H1 (cell line): ENCODE measurements around the gene PRR30. TPM values are rescaled to one million over a fixed set of nuclear protein-coding genes. Genes with fewer than 3 reads are reported as not detected.

Source experiments
- CTCF ChIA-PET: fragments of 300-600 bp; sonication (Branson Sonifier 250); formaldehyde crosslinking; loops from one replicate; lab custom pipeline; 2021; ENCODE audit not compliant: partially characterized antibody; lab: Charles Lee
- POLR2A ChIA-PET: fragments of 300-600 bp; sonication (Branson Sonifier 250); formaldehyde crosslinking; loops from one replicate; lab custom pipeline; 2021; ENCODE audit warnings: inconsistent platforms; ENCODE audit not compliant: partially characterized antibody; lab: Charles Lee
- DNase-seq, 2 experiments: peaks; one replicate each; pipeline versions ENCODE4 v3.0.0 to v3.0.0-alpha.2; 2010 to 2022; ENCODE audit warnings: low spot score in 2 of 2, low read depth in 1 of 2, mixed read lengths in 1 of 2
- FAIRE-seq: peaks from 2 replicates; lab custom pipeline; 2011; peaks lifted over from hg19 to GRCh38; lab: Jason Lieb, UNC
- H2AFZ ChIP-seq: 2 replicates; pipeline ENCODE4 v1.8.1; 2012; ENCODE audit warnings: low read length, inconsistent platforms
- H2AK5ac ChIP-seq: 2 replicates; pipeline ENCODE4 v1.6.1; 2013; ENCODE audit warnings: low read depth, low read length
- H2BK120ac ChIP-seq: replicated peaks from 2 replicates; pipeline ENCODE3; 2013; ENCODE audit warnings: low read depth, low read length, inconsistent platforms
- H2BK12ac ChIP-seq: 2 replicates; pipeline ENCODE4 v1.6.1; 2013; ENCODE audit warnings: low read depth, low read length
- H2BK15ac ChIP-seq: 2 replicates; pipeline ENCODE4 v1.6.1; 2013; ENCODE audit warnings: low read length
- H2BK20ac ChIP-seq: 2 replicates; pipeline ENCODE4 v1.6.1; 2013; ENCODE audit warnings: low read length
- H2BK5ac ChIP-seq: 2 replicates; pipeline ENCODE4 v1.6.1; 2013; ENCODE audit warnings: low read depth, low read length
- H3K14ac ChIP-seq: 2 replicates; pipeline ENCODE4 v1.6.1; 2013; ENCODE audit warnings: inconsistent platforms; ENCODE audit not compliant: insufficient read length
- H3K18ac ChIP-seq: 2 replicates; pipeline ENCODE4 v1.6.1; 2013; ENCODE audit warnings: low read length; ENCODE audit errors: extremely low read depth
- H3K23ac ChIP-seq: 2 replicates; pipeline ENCODE4 v1.6.1; 2013; ENCODE audit warnings: inconsistent platforms; ENCODE audit not compliant: insufficient read length
- H3K23me2 ChIP-seq: 2 replicates; pipeline ENCODE4 v1.6.1; 2013; ENCODE audit warnings: low read depth, low read length
- H3K27ac ChIP-seq: 2 replicates; pipeline ENCODE4 v1.6.1; 2011; ENCODE audit warnings: low read depth, low read length, inconsistent platforms
- H3K27me3 ChIP-seq, 4 experiments: replicated peaks in 1 of 4; 1 replicate in 1 of 4; 2 replicates in 3 of 4; pipeline versions ENCODE4 v1.6.1 to v1.8.1; 2011 to 2013; ENCODE audit warnings: low read length in 3 of 4, mild to moderate bottlenecking in 3 of 4, inconsistent platforms in 2 of 4, mixed read lengths in 2 of 4, moderate library complexity in 1 of 4; ENCODE audit not compliant: control insufficient read depth in 3 of 4, insufficient read depth in 3 of 4; ENCODE audit errors: extremely low read depth in 1 of 4
- H3K36me3 ChIP-seq, 4 experiments: 2 replicates each; pipeline versions ENCODE4 v1.6.1 to v1.8.1; 2011 to 2013; ENCODE audit warnings: mild to moderate bottlenecking in 4 of 4, low read length in 3 of 4, moderate library complexity in 2 of 4, control low read depth in 1 of 4, inconsistent platforms in 1 of 4; ENCODE audit not compliant: insufficient read depth in 4 of 4, control insufficient read depth in 2 of 4
- H3K4ac ChIP-seq: replicated peaks from 2 replicates; pipeline ENCODE3; 2013; ENCODE audit warnings: low read length, low read depth, mixed read lengths, inconsistent platforms; ENCODE audit not compliant: insufficient read length
- H3K4me1 ChIP-seq, 4 experiments: replicated peaks in 1 of 4; 1 replicate in 1 of 4; 2 replicates in 3 of 4; pipeline versions ENCODE4 v1.6.1 to v1.8.1; 2011 to 2013; ENCODE audit warnings: low read length in 3 of 4, inconsistent platforms in 2 of 4, mixed read lengths in 1 of 4; ENCODE audit not compliant: insufficient read depth in 4 of 4, control insufficient read depth in 3 of 4
- H3K4me2 ChIP-seq, 2 experiments: 2 replicates each; pipeline versions ENCODE4 v1.6.1 to v1.8.1; 2011 to 2013; ENCODE audit warnings: low read depth in 2 of 2, low read length in 2 of 2, control low read depth in 1 of 2, inconsistent platforms in 1 of 2, mild to moderate bottlenecking in 1 of 2; ENCODE audit not compliant: insufficient read depth in 1 of 2
- H3K4me3 ChIP-seq, 4 experiments: fragments of 200-600, 300-600 bp in 1 of 4; sonication (generic), shearing (Covaris generic), sonication (Bioruptor Twin) in 1 of 4; 2 replicates each; pipeline versions ENCODE4 v1.5.1 to v1.8.1; 2011 to 2016; ENCODE audit warnings: low read length in 4 of 4, low read depth in 3 of 4, control low read depth in 2 of 4, inconsistent platforms in 2 of 4, mild to moderate bottlenecking in 2 of 4, mixed read lengths in 1 of 4, moderate library complexity in 1 of 4; ENCODE audit not compliant: insufficient read depth in 2 of 4; ENCODE audit errors: extremely low read depth in 1 of 4
- H3K56ac ChIP-seq: replicated peaks from 2 replicates; pipeline ENCODE3; 2013; ENCODE audit warnings: low read depth, mild to moderate bottlenecking, mixed read lengths, low read length, inconsistent platforms; ENCODE audit not compliant: insufficient read length
- H3K79me1 ChIP-seq: 2 replicates; pipeline ENCODE4 v1.6.1; 2013; ENCODE audit warnings: low read depth, low read length, control low read depth
- H3K79me2 ChIP-seq, 2 experiments: 2 replicates each; pipeline versions ENCODE4 v1.6.1 to v1.8.1; 2012 to 2013; ENCODE audit warnings: low read length in 2 of 2, mild to moderate bottlenecking in 2 of 2, inconsistent platforms in 1 of 2; ENCODE audit not compliant: insufficient read depth in 2 of 2, control insufficient read depth in 1 of 2
- H3K9ac ChIP-seq, 4 experiments: replicated peaks in 1 of 4; 1 replicate in 1 of 4; 2 replicates in 3 of 4; pipeline versions ENCODE4 v1.6.1 to v1.8.1; 2011 to 2013; ENCODE audit warnings: low read depth in 3 of 4, low read length in 3 of 4, control low read depth in 2 of 4, mild to moderate bottlenecking in 2 of 4, moderate library complexity in 2 of 4, inconsistent platforms in 1 of 4; ENCODE audit errors: extremely low read depth in 1 of 4
- H3K9me3 ChIP-seq, 2 experiments: 2 replicates each; pipeline versions ENCODE4 v1.6.1 to v1.8.1; 2012 to 2013; ENCODE audit warnings: mild to moderate bottlenecking in 2 of 2, moderate library complexity in 2 of 2, control low read depth in 1 of 2, inconsistent platforms in 1 of 2, low read depth in 1 of 2, low read length in 1 of 2, mixed read lengths in 1 of 2; ENCODE audit not compliant: insufficient read depth in 2 of 2
- H4K20me1 ChIP-seq, 2 experiments: replicated peaks in 1 of 2; 2 replicates each; pipeline versions ENCODE3 to v1.8.1; 2011 to 2013; ENCODE audit warnings: inconsistent platforms in 2 of 2, low read length in 2 of 2, mild to moderate bottlenecking in 1 of 2; ENCODE audit not compliant: insufficient read depth in 2 of 2, control insufficient read depth in 1 of 2
- H4K5ac ChIP-seq: 2 replicates; pipeline ENCODE4 v1.6.1; 2013; ENCODE audit warnings: low read length, low read depth, mixed read lengths, inconsistent platforms; ENCODE audit not compliant: insufficient read length
- H4K8ac ChIP-seq: 2 replicates; pipeline ENCODE4 v1.8.0; 2013; ENCODE audit warnings: mild to moderate bottlenecking, moderate library complexity, low read length, inconsistent platforms; ENCODE audit not compliant: insufficient read depth; ENCODE audit errors: extremely low read depth
- H4K91ac ChIP-seq: replicated peaks from 2 replicates; pipeline ENCODE3; 2013; ENCODE audit warnings: low read length, mixed read lengths, inconsistent platforms; ENCODE audit not compliant: insufficient read length
- GABPA ChIP-seq: IDR thresholded peaks from 2 replicates; pipeline ENCODE4 v1.6.1; 2011; ENCODE audit warnings: mild to moderate bottlenecking, low read length, moderate library complexity, borderline replicate concordance; ENCODE audit not compliant: insufficient read depth
- GTF2F1 ChIP-seq: IDR thresholded peaks from 2 replicates; pipeline ENCODE4 v1.6.1; 2012; ENCODE audit warnings: low read depth, low read length, improper control_type of control experiment, borderline replicate concordance
- MAFK ChIP-seq: IDR thresholded peaks from 2 replicates; pipeline ENCODE4 v1.6.1; 2012; ENCODE audit warnings: low read depth, mild to moderate bottlenecking, improper control_type of control experiment, low read length
- SIN3A ChIP-seq, 2 experiments: IDR thresholded peaks in 1 of 2; conservative IDR thresholded peaks in 1 of 2; 2 replicates each; pipeline ENCODE4 v1.6.1; 2011 to 2012; ENCODE audit warnings: low read length in 2 of 2, improper control_type of control experiment in 1 of 2, low read depth in 1 of 2, mild to moderate bottlenecking in 1 of 2
- WGBS, 2 experiments: shearing (Covaris generic) in 1 of 2; methylation state at CpG; one replicate each; pipeline versions ENCODE4 v1.1.6 to v1.1.7; 2013 to 2015; ENCODE audit warnings: low lambda C conversion rate in 2 of 2, mixed read lengths in 2 of 2, inconsistent platforms in 1 of 2, low coverage in 1 of 2, missing lambda C conversion rate in 1 of 2; ENCODE audit not compliant: insufficient replicate concordance in 2 of 2, insufficient coverage in 1 of 2, insufficient read length in 1 of 2; ENCODE audit errors: extremely low coverage in 1 of 2, missing lambda C conversion rate in 1 of 2; 5-methylcytosine and 5-hydroxymethylcytosine counted together
- polyA plus RNA-seq, 7 experiments: library from polyadenylated mRNA; depleted of rRNA in 3 of 7; stranded (reverse) in 5 of 7; unstranded in 2 of 7; fragments of >200 nt in 5 of 7; fragments of 200-250 nt in 2 of 7; gene quantifications; 1 replicate in 5 of 7; 2 replicates in 1 of 7; 4 replicates in 1 of 7; pipeline versions ENCODE4 v1.2.1 to v1.2.3, GENCODE V29; 2011 to 2013; ENCODE audit warnings: missing spikeins in 2 of 7, mixed read lengths in 2 of 7
- total RNA-seq: library from RNA; stranded (reverse); fragmentation: NEBNext Ultra II Directional; extraction: Animal tissue kit (Norgen Biotek cat#: 25700); gene quantifications from 2 replicates; pipeline ENCODE4 v1.2.1, GENCODE V29; 2021
- TF ChIP-seq, protein P1 (sequence below): IDR thresholded peaks from 2 replicates; pipeline ENCODE4 v1.6.1; 2012; ENCODE audit warnings: inconsistent platforms

PRR30 gene
- total and polyA plus RNA-seq, 2 of the 8 experiments (the other 6 are each of a cell fraction or from before 2014, with no cell fraction given) = not detected

DNA sequence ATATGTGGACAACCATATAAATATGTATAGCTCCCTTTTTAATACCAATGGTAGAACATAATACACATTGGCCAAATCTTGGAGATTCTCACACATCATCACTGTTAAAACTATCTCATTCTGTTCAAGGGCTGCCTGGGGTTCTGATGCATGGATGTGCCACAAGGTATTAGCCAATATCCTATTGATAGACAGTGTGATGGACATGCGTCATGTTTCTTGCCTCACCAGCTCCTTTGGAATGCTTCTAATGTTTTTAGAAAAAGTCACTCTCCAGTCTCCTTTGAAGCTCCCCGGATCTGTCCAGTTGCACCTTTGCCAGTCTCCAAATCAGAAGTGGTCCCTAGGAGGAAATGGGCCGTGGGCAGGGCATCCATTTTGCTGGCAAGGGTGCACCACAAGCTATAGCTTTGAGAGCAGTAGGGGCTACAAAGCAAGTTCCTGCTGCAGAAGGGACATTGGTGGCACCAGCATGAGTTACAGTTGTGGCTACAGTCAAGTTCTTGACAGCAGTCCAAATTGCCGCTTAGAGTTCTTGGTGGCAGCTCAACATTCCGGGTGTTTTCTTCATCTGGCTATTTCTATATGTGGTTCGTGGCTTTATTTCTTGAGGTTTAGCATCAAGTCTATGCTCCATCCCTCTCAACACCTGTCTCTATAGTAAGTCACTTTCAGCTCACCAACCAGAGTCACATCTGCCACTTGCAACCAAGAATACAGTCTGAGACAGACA is 47.6 kb upstream of the PRR30 start:
- no peaks in the 10 kb centered on the region for H3K79me2 ChIP-seq
- H3K14ac ChIP-seq = no peak overlapping the region
- H2AK5ac ChIP-seq = no peak overlapping the region
- H2BK12ac ChIP-seq = no peak overlapping the region
- H3K56ac ChIP-seq = no peak overlapping the region
- H3K23me2 ChIP-seq = no peaks in the 10 kb centered on the region
- FAIRE-seq (no peak), DNase-seq (no peak)
- H2BK5ac ChIP-seq = no peak overlapping the region
- no peak overlapping the region for H3K4me2 ChIP-seq
- ChIA-PET CTCF (interaction anchor here (0.7 to 5.1 kb wide), 8 partner anchors 15 to 86 kb away, joined by 3 to 38 read pairs (median 4); no protein-coding TSS in a partner anchor), POLR2A (interaction anchor here (0.6 to 2.5 kb wide), 4 partner anchors 10 to 63 kb away, joined by 3 to 8 read pairs (median 3); partner anchors contain the start of gene ABHD1)
- TF ChIP-seq GABPA = no peak
- TF ChIP-seq, protein P1, sequence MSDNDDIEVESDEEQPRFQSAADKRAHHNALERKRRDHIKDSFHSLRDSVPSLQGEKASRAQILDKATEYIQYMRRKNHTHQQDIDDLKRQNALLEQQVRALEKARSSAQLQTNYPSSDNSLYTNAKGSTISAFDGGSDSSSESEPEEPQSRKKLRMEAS = no peak
- no peak for TF ChIP-seq MAFK
- no peak for TF ChIP-seq GTF2F1
- TF ChIP-seq SIN3A (conservative IDR thresholded peaks at IDR 0.05 in 1 of 2, IDR thresholded peaks at IDR 0.05 in 1 of 2; ENCODE audit: low read depth in 1 of 2, low read length in 2 of 2) = no peak
- H3K36me3 ChIP-seq = no peaks in the 10 kb centered on the region
- no peak overlapping the region for H4K91ac ChIP-seq
- no peak overlapping the region for H3K4ac ChIP-seq
- no peak overlapping the region for H3K4me3 ChIP-seq
- no peaks in the 10 kb centered on the region for H3K79me1 ChIP-seq
- H2BK15ac ChIP-seq = no peak overlapping the region
- no peak overlapping the region for H2BK20ac ChIP-seq
- H3K27ac ChIP-seq = no peak overlapping the region
- no peak overlapping the region for H4K5ac ChIP-seq
- H2BK120ac ChIP-seq = no peak overlapping the region
- H3K9ac ChIP-seq = no peak overlapping the region
- no peaks in the 10 kb centered on the region for H4K20me1 ChIP-seq
- 73% methylated on average over 6 of the region's 6 CpGs; no CpG with 5 or more reads in 1 of the 2 experiments for WGBS, 2 experiments
- H3K18ac ChIP-seq = no peak overlapping the region
- H2AFZ ChIP-seq = no peak overlapping the region
- H4K8ac ChIP-seq = no peak overlapping the region; the same call in 1 of the 2 replicates
- H3K9me3 ChIP-seq = no peaks in the 10 kb centered on the region
- no peaks in the 10 kb centered on the region for H3K27me3 ChIP-seq
- no peak overlapping the region for H3K23ac ChIP-seq
- no peaks in the 10 kb centered on the region for H3K4me1 ChIP-seq
